Activated CD8-positive, alpha-beta memory T cell treated with anti-CD3 and anti-CD28 coated beads, Interleukin-2, amount 10 ng/mL, durations not matched to agents 7 days and 5 days (primary cell): ENCODE measurements around the gene TMPRSS9. TPM values are rescaled to one million over a fixed set of nuclear protein-coding genes. Genes with fewer than 3 reads are reported as not detected.
A peak's percentile ranks its signal among the peaks of the same experiment; 100 is the strongest.

ENCODE experiments used
- ATAC-seq: fragments of 150-1000 bp; cut with Tn5 transposase; one replicate; pipeline ENCODE4 v1.10.0; 2021; ENCODE audit warnings: moderate library complexity
- CTCF ChIA-PET: fragments of 350-600 bp; sonication (Branson Sonifier 250); formaldehyde crosslinking; loops from one replicate; lab custom pipeline; 2021; ENCODE audit warnings: antibody characterized with exemption; lab: Charles Lee
- DNase-seq: peaks from one replicate; pipeline ENCODE4 v3.0.0-alpha.2; 2020
- H3K27ac Mint-ChIP-seq: one replicate; pipeline ENCODE4 v1.8.0; 2021; ENCODE audit warnings: mild to moderate bottlenecking, mixed read lengths
- H3K27me3 Mint-ChIP-seq: one replicate; pipeline ENCODE4 v1.8.0; 2021; ENCODE audit warnings: mixed read lengths
- H3K36me3 Mint-ChIP-seq: one replicate; pipeline ENCODE4 v1.8.0; 2021; ENCODE audit warnings: mild to moderate bottlenecking, mixed read lengths
- H3K4me1 Mint-ChIP-seq: one replicate; pipeline ENCODE4 v1.8.0; 2021; ENCODE audit warnings: mixed read lengths
- H3K4me3 Mint-ChIP-seq: one replicate; pipeline ENCODE4 v1.8.0; 2021; ENCODE audit warnings: mild to moderate bottlenecking, moderate library complexity, mixed read lengths
- H3K9me3 Mint-ChIP-seq: one replicate; pipeline ENCODE4 v1.8.0; 2022; ENCODE audit warnings: low read depth, mixed read lengths
- total RNA-seq, 2 experiments: library from RNA; stranded (reverse); gene quantifications; one replicate each; pipeline ENCODE4 v1.2.3, GENCODE V29; 2021

TMPRSS9 gene
- total RNA-seq, 2 experiments from 2014 or later, result not detected

GRCh38 chr19:2323707-2324106 is 36.4 kb upstream of the TMPRSS9 start:
- no peak overlapping the region for H3K4me3 Mint-ChIP-seq
- H3K27ac Mint-ChIP-seq, result no peak overlapping the region
- H3K27me3 Mint-ChIP-seq, result no peaks in the 10 kb centered on the region
- H3K4me1 Mint-ChIP-seq, result peaks cover 26% of the 10 kb centered on the region
- no peaks in the 10 kb centered on the region for H3K9me3 Mint-ChIP-seq
- peaks cover 15% of the 10 kb centered on the region for H3K36me3 Mint-ChIP-seq
- CTCF ChIA-PET, result interaction anchor here (0.7 kb wide), 1 partner anchor 10 kb away, joined by 3 read pairs; no protein-coding TSS in a partner anchor
- no peak for DNase-seq
- no peak for ATAC-seq

- Mint-ChIP-seq H3K4me3 (no peak overlapping the region), H3K27ac (no peak overlapping the region), H3K27me3 (no peaks in the 10 kb centered on the region), H3K36me3 (peaks cover 15% of the 10 kb centered on the region), H3K4me1 (peaks cover 30% of the 10 kb centered on the region), H3K9me3 (no peaks in the 10 kb centered on the region)
- CTCF ChIA-PET, result interaction anchor here (0.7 kb wide), 1 partner anchor 11 kb away, joined by 3 read pairs; no protein-coding TSS in a partner anchor
- ATAC-seq, result no peak
- no peak for DNase-seq
Measured at GRCh38 chr19:2324220-2324948, 35.7 kb upstream of the TMPRSS9 start.

- H3K27me3 Mint-ChIP-seq, result no peaks in the 10 kb centered on the region
- ATAC-seq (no peak), DNase-seq (no peak)
- no peak overlapping the region for H3K4me3 Mint-ChIP-seq
- H3K36me3 Mint-ChIP-seq, result peaks cover 15% of the 10 kb centered on the region
- no peaks in the 10 kb centered on the region for H3K9me3 Mint-ChIP-seq
- no peak overlapping the region for H3K27ac Mint-ChIP-seq
- CTCF ChIA-PET, result interaction anchor here (1.0 kb wide), 1 partner anchor 170 kb away, joined by 4 read pairs; no protein-coding TSS in a partner anchor
- peaks cover 39% of the 10 kb centered on the region for H3K4me1 Mint-ChIP-seq
Measured at GRCh38 chr19:2325281-2326046, 34.6 kb upstream of the TMPRSS9 start.

GRCh38 chr19:2326699-2327360 is 33.2 kb upstream of the TMPRSS9 start:
- peaks cover 15% of the 10 kb centered on the region for H3K36me3 Mint-ChIP-seq
- peak overlapping the region; percentile 99 for H3K27ac Mint-ChIP-seq
- H3K9me3 Mint-ChIP-seq, result no peaks in the 10 kb centered on the region
- no peaks in the 10 kb centered on the region for H3K27me3 Mint-ChIP-seq
- CTCF ChIA-PET, result interaction anchor here (1.0 kb wide), 2 partner anchors 171 to 175 kb away, joined by 3 to 4 read pairs; no protein-coding TSS in a partner anchor
- peaks cover 51% of the 10 kb centered on the region for H3K4me1 Mint-ChIP-seq
- peak overlapping the region; percentile 87 for H3K4me3 Mint-ChIP-seq
- DNase-seq (no peak), ATAC-seq (no peak)

GRCh38 chr19:2327773-2328400 is 32.2 kb upstream of the TMPRSS9 start:
- CTCF ChIA-PET, result interaction anchor here (0.6 to 1.5 kb wide), 11 partner anchors 39 to 623 kb away, joined by 3 to 5 read pairs (median 3); partner anchors contain the start of gene PLEKHJ1
- DNase-seq (peak; percentile 85), ATAC-seq (peak; percentile 87)
- no peaks in the 10 kb centered on the region for H3K9me3 Mint-ChIP-seq
- H3K4me1 Mint-ChIP-seq, result peaks cover 53% of the 10 kb centered on the region
- H3K4me3 Mint-ChIP-seq, result peak overlapping the region; percentile 87
- H3K36me3 Mint-ChIP-seq, result peaks cover 15% of the 10 kb centered on the region
- H3K27ac Mint-ChIP-seq, result peak overlapping the region; percentile 99
- H3K27me3 Mint-ChIP-seq, result no peaks in the 10 kb centered on the region

- Mint-ChIP-seq H3K27me3 (no peaks in the 10 kb centered on the region), H3K4me1 (peaks cover 53% of the 10 kb centered on the region), H3K9me3 (no peaks in the 10 kb centered on the region), H3K36me3 (peaks cover 14% of the 10 kb centered on the region), H3K4me3 (peak within 1 kb of the TSS; percentile 87), H3K27ac (peak within 1 kb of the TSS; percentile 99)
- peak; percentile 93 for DNase-seq
- ATAC-seq, result peak; percentile 82
- CTCF ChIA-PET, result interaction anchor here (0.8 to 1.5 kb wide), 9 partner anchors 43 to 623 kb away, joined by 3 to 5 read pairs (median 3); partner anchors contain the start of gene PLEKHJ1
Measured at GRCh38 chr19:2328401-2329148, 31.5 kb upstream of the TMPRSS9 start, which contains the start of the genes LSM7 and SPPL2B. Gene LSM7 (minus strand): TSS chr19:2328586. CDS start chr19:2328566, 20 bp downstream. Gene SPPL2B (plus strand): TSS chr19:2328684. CDS start chr19:2328710, 26 bp downstream.

- H3K4me3 Mint-ChIP-seq, result peak overlapping the region; percentile 87
- no peaks in the 10 kb centered on the region for H3K9me3 Mint-ChIP-seq
- H3K36me3 Mint-ChIP-seq, result peaks cover 12% of the 10 kb centered on the region
- H3K27me3 Mint-ChIP-seq, result no peaks in the 10 kb centered on the region
- peaks cover 53% of the 10 kb centered on the region for H3K4me1 Mint-ChIP-seq
- H3K27ac Mint-ChIP-seq, result peak overlapping the region; percentile 77
- ATAC-seq (no peak), DNase-seq (no peak)
- CTCF ChIA-PET, result interaction anchor here (0.8 kb wide), 1 partner anchor 91 kb away, joined by 3 read pairs; no protein-coding TSS in a partner anchor
Measured at GRCh38 chr19:2329149-2329478, 31.0 kb upstream of the TMPRSS9 start.

GRCh38 chr19:2329501-2329916 is 30.6 kb upstream of the TMPRSS9 start:
- no peaks in the 10 kb centered on the region for H3K9me3 Mint-ChIP-seq
- CTCF ChIA-PET, result interaction anchor here (0.8 kb wide), 2 partner anchors 63 to 92 kb away, joined by 3 read pairs; no protein-coding TSS in a partner anchor

GRCh38 chr19:2330255-2330631 is 29.8 kb upstream of the TMPRSS9 start:
- Mint-ChIP-seq H3K36me3 (peaks cover 12% of the 10 kb centered on the region), H3K27me3 (no peaks in the 10 kb centered on the region), H3K4me3 (peak overlapping the region; percentile 25), H3K27ac (no peak overlapping the region), H3K4me1 (peaks cover 52% of the 10 kb centered on the region), H3K9me3 (no peaks in the 10 kb centered on the region)
- no peak for ATAC-seq
- CTCF ChIA-PET, result interaction anchor here (0.8 kb wide), 1 partner anchor 62 kb away, joined by 3 read pairs; no protein-coding TSS in a partner anchor
- no peak for DNase-seq

More at GRCh38 chr19:2329501-2329916, 30.6 kb upstream of the TMPRSS9 start:
- H3K4me1 Mint-ChIP-seq, result peaks cover 53% of the 10 kb centered on the region
- H3K27ac Mint-ChIP-seq, result peak overlapping the region; percentile 77
- peaks cover 12% of the 10 kb centered on the region for H3K36me3 Mint-ChIP-seq
- no peaks in the 10 kb centered on the region for H3K27me3 Mint-ChIP-seq
- peak overlapping the region; percentile 87 for H3K4me3 Mint-ChIP-seq
- DNase-seq (no peak), ATAC-seq (no peak)

- DNase-seq (no peak), ATAC-seq (no peak)
- Mint-ChIP-seq H3K9me3 (peaks cover 2% of the 10 kb centered on the region), H3K27ac (no peak overlapping the region), H3K4me3 (peak overlapping the region; percentile 25), H3K27me3 (no peaks in the 10 kb centered on the region), H3K36me3 (peaks cover 12% of the 10 kb centered on the region), H3K4me1 (peaks cover 46% of the 10 kb centered on the region)
- CTCF ChIA-PET, result no interaction called here
Measured at GRCh38 chr19:2330632-2331284, 29.3 kb upstream of the TMPRSS9 start.

- peaks cover 42% of the 10 kb centered on the region for H3K4me1 Mint-ChIP-seq
- ATAC-seq (no peak), DNase-seq (no peak)
- no peak overlapping the region for H3K27ac Mint-ChIP-seq
- H3K9me3 Mint-ChIP-seq, result peaks cover 8% of the 10 kb centered on the region
- no peaks in the 10 kb centered on the region for H3K27me3 Mint-ChIP-seq
- peaks cover 11% of the 10 kb centered on the region for H3K36me3 Mint-ChIP-seq
- no peak overlapping the region for H3K4me3 Mint-ChIP-seq
- CTCF ChIA-PET, result no interaction called here
Measured at GRCh38 chr19:2331601-2332246, 28.3 kb upstream of the TMPRSS9 start.
